Measurements from ENCODE around the gene ATF3. TPM values are rescaled to one million over a fixed set of nuclear protein-coding genes. Genes with fewer than 3 reads are reported as not detected.

ATF3 gene
- total RNA-seq, 4 donors from 2014 or later = 2.1 to 6.5 (median 3.0) TPM

DNA sequence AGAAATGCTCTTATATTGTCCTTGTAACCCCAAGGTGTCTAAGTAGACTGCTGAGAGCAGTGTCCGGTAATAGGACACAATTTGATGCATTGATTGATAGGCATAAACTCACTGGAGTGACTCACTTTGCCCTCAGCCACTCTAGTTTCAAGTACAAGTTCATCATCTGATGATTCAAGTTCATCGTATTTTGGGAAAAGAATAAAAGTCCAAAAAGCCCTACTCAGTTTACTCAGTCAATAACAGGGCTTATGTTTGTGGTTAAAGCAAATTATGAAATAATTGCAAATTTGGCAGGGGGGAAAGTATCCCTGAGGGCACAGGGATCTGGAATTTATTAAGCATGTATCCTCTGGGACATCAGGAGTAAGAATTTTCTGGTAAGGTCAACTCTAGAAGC, 7.6 kb upstream of the ATF3 start:
- peaks cover 5 to 18% (median 9%) of the 10 kb centered on the region in 3 donors for H3K4me1 ChIP-seq
- H3K9me3 ChIP-seq = no peaks in the 10 kb centered on the region
- H3K27ac ChIP-seq = no peak overlapping the region
- peaks cover 0 to 57% (median 0%) of the 10 kb centered on the region in 4 donors for H3K27me3 ChIP-seq
- no peak overlapping the region for H3K4me3 ChIP-seq
- DNase-seq = no peak
- TF ChIP-seq, protein P1, sequence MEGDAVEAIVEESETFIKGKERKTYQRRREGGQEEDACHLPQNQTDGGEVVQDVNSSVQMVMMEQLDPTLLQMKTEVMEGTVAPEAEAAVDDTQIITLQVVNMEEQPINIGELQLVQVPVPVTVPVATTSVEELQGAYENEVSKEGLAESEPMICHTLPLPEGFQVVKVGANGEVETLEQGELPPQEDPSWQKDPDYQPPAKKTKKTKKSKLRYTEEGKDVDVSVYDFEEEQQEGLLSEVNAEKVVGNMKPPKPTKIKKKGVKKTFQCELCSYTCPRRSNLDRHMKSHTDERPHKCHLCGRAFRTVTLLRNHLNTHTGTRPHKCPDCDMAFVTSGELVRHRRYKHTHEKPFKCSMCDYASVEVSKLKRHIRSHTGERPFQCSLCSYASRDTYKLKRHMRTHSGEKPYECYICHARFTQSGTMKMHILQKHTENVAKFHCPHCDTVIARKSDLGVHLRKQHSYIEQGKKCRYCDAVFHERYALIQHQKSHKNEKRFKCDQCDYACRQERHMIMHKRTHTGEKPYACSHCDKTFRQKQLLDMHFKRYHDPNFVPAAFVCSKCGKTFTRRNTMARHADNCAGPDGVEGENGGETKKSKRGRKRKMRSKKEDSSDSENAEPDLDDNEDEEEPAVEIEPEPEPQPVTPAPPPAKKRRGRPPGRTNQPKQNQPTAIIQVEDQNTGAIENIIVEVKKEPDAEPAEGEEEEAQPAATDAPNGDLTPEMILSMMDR (IDR thresholded peaks at IDR 0.05) = no peak
- TF ChIP-seq POLR2A (IDR thresholded peaks at IDR 0.05) = no peak
- intact Hi-C loops (cut with DNase I) = loop anchor here (10.0 kb wide), 1 partner anchor 126 kb away; no protein-coding TSS in a partner anchor
- H3K36me3 ChIP-seq = no peaks in the 10 kb centered on the region
- WGBS, 2 donors = 35 to 46% methylated on average over 2 of the region's 2 CpGs

- Histone ChIP-seq H3K36me3 (no peaks in the 10 kb centered on the region), H3K27ac (no peak overlapping the region), H3K4me1 (peaks cover 6 to 18% (median 12%) of the 10 kb centered on the region in 3 donors), H3K27me3 (peaks cover 0 to 62% (median 0%) of the 10 kb centered on the region in 4 donors), H3K4me3 (no peak overlapping the region), H3K9me3 (no peaks in the 10 kb centered on the region)
- intact Hi-C loops (cut with DNase I) = loop anchor here (10.0 kb wide), 1 partner anchor 127 kb away; no protein-coding TSS in a partner anchor
- WGBS, 2 donors = 75 to 84% methylated on average over 2 of the region's 2 CpGs
- DNase-seq = no peak
- TF ChIP-seq POLR2A (IDR thresholded peaks at IDR 0.05) = no peak
- TF ChIP-seq, protein P1 (IDR thresholded peaks at IDR 0.05) = no peak
Observed at GRCh38 chr1:212601524-212601923, 7.0 kb upstream of the ATF3 start.

- intact Hi-C loops (cut with DNase I) = loop anchor here (5.0 to 10.0 kb wide), 2 partner anchors 43 to 131 kb away; no protein-coding TSS in a partner anchor
- no peaks in the 10 kb centered on the region for H3K36me3 ChIP-seq
- no peak for DNase-seq
- 2 to 9% methylated on average over 7 to 9 of the region's 9 CpGs for WGBS, 2 donors
- peak overlapping the region in 1 of 4 donors; percentile 82 for H3K4me3 ChIP-seq
- peak overlapping the region; percentile 89 to 99 (median 98) for H3K27ac ChIP-seq
- no peaks in the 10 kb centered on the region for H3K9me3 ChIP-seq
- H3K4me1 ChIP-seq = peaks cover 17 to 47% (median 27%) of the 10 kb centered on the region in 3 donors
- H3K27me3 ChIP-seq = peaks cover 0 to 80% (median 0%) of the 10 kb centered on the region in 4 donors
- no peak for TF ChIP-seq POLR2A (IDR thresholded peaks at IDR 0.05)
- TF ChIP-seq, protein P1 (IDR thresholded peaks at IDR 0.05) = no peak
Observed at GRCh38 chr1:212605441-212606394, 2.8 kb upstream of the ATF3 start.

DNA sequence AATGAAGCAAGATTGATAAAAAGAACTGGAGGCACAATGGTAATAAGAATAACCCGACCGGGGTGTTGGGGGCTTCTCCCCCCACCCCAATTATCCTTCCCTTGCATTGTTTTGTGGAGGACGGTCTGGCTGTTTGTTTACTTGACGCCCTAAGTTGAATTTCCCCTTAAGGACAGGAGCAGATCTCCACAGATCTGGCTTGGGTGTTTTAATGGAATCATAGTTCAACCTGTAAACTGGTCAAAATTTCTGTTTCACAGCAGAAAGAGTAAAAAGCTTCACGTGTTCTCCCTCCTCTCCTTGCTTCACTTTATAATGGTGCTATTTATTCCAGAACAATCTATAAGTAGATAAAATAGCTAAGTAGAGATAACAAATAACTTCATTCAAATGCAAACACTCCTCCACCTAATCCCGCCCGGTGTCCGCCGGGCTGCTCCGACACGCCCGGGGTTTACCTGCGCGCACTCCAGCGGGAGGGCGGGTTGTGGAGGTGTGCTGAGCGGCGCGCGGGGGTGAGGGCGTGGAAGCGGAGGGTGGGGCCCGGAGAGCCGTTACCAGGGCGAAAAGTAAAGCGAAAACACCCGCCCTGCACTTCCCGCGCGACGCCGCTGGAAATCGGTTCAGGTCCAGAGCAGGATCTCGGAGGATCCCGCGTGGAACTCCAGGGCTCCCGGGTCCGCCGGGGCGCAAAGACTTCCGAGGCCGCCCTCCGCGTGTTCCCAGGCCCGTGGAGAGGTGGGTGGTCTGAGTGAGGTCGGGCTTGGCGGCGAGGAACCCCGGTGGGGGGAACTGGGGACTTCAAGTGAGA, 2.0 kb upstream of the ATF3 start:
- no peaks in the 10 kb centered on the region for H3K36me3 ChIP-seq
- H3K9me3 ChIP-seq = no peaks in the 10 kb centered on the region
- peak overlapping the region; percentile 89 to 99 (median 98) for H3K27ac ChIP-seq
- intact Hi-C loops (cut with DNase I) = loop anchor here (5.0 to 10.0 kb wide), 2 partner anchors 44 to 132 kb away; no protein-coding TSS in a partner anchor
- peak in 3 of 4 donors; percentile 47 to 76 (median 55) for TF ChIP-seq POLR2A (IDR thresholded peaks at IDR 0.05)
- TF ChIP-seq, protein P1 (IDR thresholded peaks at IDR 0.05) = peak in 3 of 6 experiments; percentile 23 to 48 (median 40)
- peak overlapping the region; percentile 51 to 82 (median 71) for H3K4me3 ChIP-seq
- H3K4me1 ChIP-seq = peaks cover 17 to 55% (median 29%) of the 10 kb centered on the region in 3 donors
- H3K27me3 ChIP-seq = peaks cover 0 to 81% (median 0%) of the 10 kb centered on the region in 4 donors
- 3% methylated on average over 8 to 12 of the region's 49 CpGs for whole genome bisulfite sequencing, 2 donors
- DNase-seq = no peak

Measured in esophagus squamous epithelium (tissue), 5 donors.